Lung (tissue), 12 donors: ENCODE measurements around the gene ZNF174. TPM values are rescaled to one million over a fixed set of nuclear protein-coding genes. Genes with fewer than 3 reads are reported as not detected.

ENCODE experiments used
- ATAC-seq: fragments of 200-7000 bp; cut with Tn5 transposase; one replicate; pipeline ENCODE4 v1.9.1; 2020; ENCODE audit warnings: moderate number of reproducible peaks; ENCODE audit not compliant: insufficient read depth, low FRiP score
- DNase-seq, 3 donors: peaks; one replicate each; pipeline ENCODE4 v3.0.0-alpha.2; 2013 to 2017
- H3K27ac ChIP-seq, 2 donors: one replicate each; pipeline ENCODE4 v1.5.1; 2013; ENCODE audit warnings: mild to moderate bottlenecking in 2 of 2, moderate library complexity in 2 of 2, control low read depth in 1 of 2, inconsistent platforms in 1 of 2, low read depth in 1 of 2, low read length in 1 of 2
- H3K27me3 ChIP-seq, 3 donors: one replicate each; pipeline ENCODE4 v1.5.1; 2013; ENCODE audit warnings: low read length in 2 of 3; ENCODE audit not compliant: control insufficient read depth in 3 of 3, insufficient read depth in 3 of 3
- H3K36me3 ChIP-seq, 4 donors: one replicate each; pipeline ENCODE4 v1.5.1; 2013; ENCODE audit warnings: low read length in 4 of 4, mild to moderate bottlenecking in 1 of 4, moderate library complexity in 1 of 4; ENCODE audit not compliant: control insufficient read depth in 4 of 4, insufficient read depth in 4 of 4
- H3K4me1 ChIP-seq, 5 donors: one replicate each; pipeline ENCODE4 v1.5.1; 2013; ENCODE audit warnings: low read length in 5 of 5, mild to moderate bottlenecking in 2 of 5, moderate library complexity in 1 of 5; ENCODE audit not compliant: control insufficient read depth in 5 of 5, insufficient read depth in 5 of 5
- H3K4me3 ChIP-seq: one replicate; pipeline ENCODE4 v1.5.1; 2013; ENCODE audit warnings: mild to moderate bottlenecking, control low read depth, moderate library complexity
- H3K9ac ChIP-seq, 2 donors: one replicate each; pipeline ENCODE4 v1.5.1; 2013; ENCODE audit warnings: low read length in 2 of 2, control low read depth in 1 of 2; ENCODE audit not compliant: insufficient read depth in 1 of 2
- H3K9me3 ChIP-seq, 4 donors: one replicate each; pipeline ENCODE4 v1.5.1; 2013; ENCODE audit warnings: low read length in 3 of 4, mild to moderate bottlenecking in 1 of 4, moderate library complexity in 1 of 4; ENCODE audit not compliant: control insufficient read depth in 4 of 4, insufficient read depth in 3 of 4
- CTCF ChIP-seq: IDR thresholded peaks from 2 replicates; pipeline ENCODE4 v1.5.1; 2012; ENCODE audit warnings: mild to moderate bottlenecking; ENCODE audit errors: control extremely low read depth, extremely low read depth
- WGBS, 2 donors: extraction: QIAGEN DNeasy Blood & Tissue Kit; methylation state at CpG; one replicate each; pipeline ENCODE4 v1.1.7; 2013; 5-methylcytosine and 5-hydroxymethylcytosine counted together
- polyA plus RNA-seq, 2 donors: library from polyadenylated mRNA; stranded (reverse); fragments of 200-250 nt; gene quantifications; one replicate each; pipeline ENCODE4 v1.2.1, GENCODE V29; 2013
- total RNA-seq, 2 donors: library from RNA; depleted of rRNA in 1 of 2; stranded (reverse); fragments of >200 nt in 1 of 2; gene quantifications; one replicate each; pipeline ENCODE4 v1.2.1, GENCODE V29; 2014 to 2021
- donor health status: control.
- donor health status: control.
- donor health status: Bipolar disorder and iron deficiency.
- donor health status: healthy.
- donor health status: DM: yes; HTN: yes; CAD: no.

Gene ZNF174
- total and polyA plus RNA-seq, 4 donors = 3.1 to 10.6 (median 6.8) TPM

GRCh38 chr16:3457434-3458252 is 56.6 kb downstream of the ZNF174 start:
- WGBS, 2 donors = 1% methylated on average over 65 to 83 of the region's 83 CpGs
- Histone ChIP-seq H3K27me3 (no peaks in the 10 kb centered on the region), H3K9me3 (no peaks in the 10 kb centered on the region), H3K9ac (peak overlapping the region; percentile 84 to 87), H3K4me1 (peaks cover 16 to 25% (median 19%) of the 10 kb centered on the region in 5 donors), H3K36me3 (no peaks in the 10 kb centered on the region), H3K4me3 (peak overlapping the region; percentile 94), H3K27ac (peak overlapping the region; percentile 98 to 99)
- peak; percentile 97 for ATAC-seq
- TF ChIP-seq CTCF = peak; percentile 18
- DNase-seq = peak; percentile 91 to 95 (median 92)

- Histone ChIP-seq H3K27ac (peak overlapping the region; percentile 98 to 99), H3K9me3 (no peaks in the 10 kb centered on the region), H3K4me1 (peaks cover 16 to 25% (median 19%) of the 10 kb centered on the region in 5 donors), H3K36me3 (no peaks in the 10 kb centered on the region), H3K4me3 (peak overlapping the region; percentile 94), H3K9ac (peak overlapping the region; percentile 14 to 77), H3K27me3 (no peaks in the 10 kb centered on the region)
- ATAC-seq (no peak), DNase-seq (peak; percentile 35 to 60 (median 43))
- WGBS, 2 donors = 0 to 1% methylated on average over 41 to 47 of the region's 47 CpGs
- TF ChIP-seq CTCF = no peak
These were observed 57.4 kb downstream of the ZNF174 start for GRCh38 chr16:3458278-3458851.

DNA sequence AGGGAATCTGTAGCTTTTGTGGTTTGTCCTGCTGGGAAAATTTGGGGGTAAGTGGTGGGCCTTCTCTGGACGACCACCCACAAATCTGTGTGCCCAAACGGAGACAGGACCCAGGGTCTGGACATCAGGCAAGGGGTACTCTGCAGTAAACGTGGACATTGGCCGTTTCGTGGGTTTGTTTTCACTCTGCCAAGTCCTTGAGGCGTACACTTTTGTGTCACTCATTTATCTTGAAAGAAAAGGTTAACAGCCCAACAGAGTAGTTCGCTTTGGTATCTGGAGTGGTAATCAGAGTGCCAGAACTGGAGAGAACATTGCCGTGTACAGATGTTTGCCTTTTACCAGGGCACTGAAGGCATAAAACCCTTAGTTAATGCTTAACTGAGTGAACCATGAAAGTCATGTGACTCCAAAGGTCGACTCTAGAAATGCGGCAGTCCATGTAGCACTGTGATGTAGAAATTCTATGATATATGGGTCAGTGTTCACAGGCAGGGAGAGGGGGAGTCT is 57.9 kb downstream of the ZNF174 start:
- Histone ChIP-seq H3K27me3 (no peaks in the 10 kb centered on the region), H3K9me3 (no peaks in the 10 kb centered on the region), H3K4me3 (peak overlapping the region; percentile 94), H3K9ac (peak overlapping the region; percentile 14 to 77), H3K36me3 (no peaks in the 10 kb centered on the region), H3K27ac (peak overlapping the region; percentile 98 to 99), H3K4me1 (peaks cover 16 to 25% (median 19%) of the 10 kb centered on the region in 5 donors)
- TF ChIP-seq CTCF = no peak
- WGBS, 2 donors = 7 to 18% methylated on average over 10 of the region's 10 CpGs
- peak; percentile 23 to 73 (median 58) for DNase-seq
- ATAC-seq = peak; percentile 30

Other genes starting within 250 kb of the ZNF174 start
- not detected for gene OR1F1, start 213.0 kb upstream of the ZNF174 start, total RNA-seq
- gene OR1F1, start 213.0 kb upstream of the ZNF174 start, polyA plus RNA-seq = not detected
- 1 to 10 TPM; 6.5 to 7.8 TPM for gene ZNF200, start 166.1 kb upstream of the ZNF174 start, total RNA-seq
- gene ZNF200, start 166.1 kb upstream of the ZNF174 start, polyA plus RNA-seq = 1 to 10 TPM; 4.3 to 6.4 TPM
- 10 to 100 TPM in 1 of 2 donors, 1 to 10 TPM in 1; 4.8 to 11.3 TPM for gene MEFV, start 144.6 kb upstream of the ZNF174 start, total RNA-seq
- 10 to 100 TPM in 1 of 2 donors, 1 to 10 TPM in 1; 1.3 to 21.7 TPM for gene MEFV, start 144.6 kb upstream of the ZNF174 start, polyA plus RNA-seq
- gene ZNF263, start 117.7 kb upstream of the ZNF174 start, total RNA-seq = 10 to 100 TPM; 27.3 to 48.4 TPM
- 10 to 100 TPM; 13.4 to 23.9 TPM for gene ZNF263, start 117.7 kb upstream of the ZNF174 start, polyA plus RNA-seq
- gene TIGD7, start 95.8 kb upstream of the ZNF174 start, total RNA-seq = 10 to 100 TPM in 1 of 2 donors, 1 to 10 TPM in 1; 4.7 to 11.5 TPM
- gene TIGD7, start 95.8 kb upstream of the ZNF174 start, polyA plus RNA-seq = 1 to 10 TPM; 2.9 to 3.1 TPM
- 10 to 100 TPM; 23.8 to 35.1 TPM for gene ZNF75A, start 95.7 kb upstream of the ZNF174 start, total RNA-seq
- gene ZNF75A, start 95.7 kb upstream of the ZNF174 start, polyA plus RNA-seq = 10 to 100 TPM; 11.3 to 19.0 TPM
- gene OR2C1, start 45.3 kb upstream of the ZNF174 start, total RNA-seq = under 1 TPM in 1 of 2 donors, not detected in 1; 0.51 TPM
- gene OR2C1, start 45.3 kb upstream of the ZNF174 start, polyA plus RNA-seq = under 1 TPM in 1 of 2 donors, not detected in 1; 0.05 TPM
- gene ZSCAN32, start 211 bp upstream of the ZNF174 start, total RNA-seq = 10 to 100 TPM; 10.4 to 11.9 TPM
- gene ZSCAN32, start 211 bp upstream of the ZNF174 start, polyA plus RNA-seq = 10 to 100 TPM in 1 of 2 donors, 1 to 10 TPM in 1; 7.2 to 12.0 TPM
- gene ZNF597, start 42.3 kb downstream of the ZNF174 start, total RNA-seq = 1 to 10 TPM; 3.3 to 4.2 TPM
- gene ZNF597, start 42.3 kb downstream of the ZNF174 start, polyA plus RNA-seq = 1 to 10 TPM; 1.5 TPM
- gene NAA60, start 42.5 kb downstream of the ZNF174 start, total RNA-seq = 10 to 100 TPM; 16.6 to 57.7 TPM
- gene NAA60, start 42.5 kb downstream of the ZNF174 start, polyA plus RNA-seq = 10 to 100 TPM; 46.9 to 50.1 TPM
- gene C16orf90, start 94.3 kb downstream of the ZNF174 start, total RNA-seq = not detected
- not detected for gene C16orf90, start 94.3 kb downstream of the ZNF174 start, polyA plus RNA-seq
- 10 to 100 TPM; 26.2 to 41.2 TPM for gene CLUAP1, start 99.8 kb downstream of the ZNF174 start, total RNA-seq
- 10 to 100 TPM in 1 of 2 donors, 1 to 10 TPM in 1; 8.8 to 15.7 TPM for gene CLUAP1, start 99.8 kb downstream of the ZNF174 start, polyA plus RNA-seq
- 1 to 10 TPM; 3.6 to 4.4 TPM for gene NLRC3, start 176.2 kb downstream of the ZNF174 start, total RNA-seq
- 1 to 10 TPM; 1.1 to 1.4 TPM for gene NLRC3, start 176.2 kb downstream of the ZNF174 start, polyA plus RNA-seq
- gene SLX4, start 210.4 kb downstream of the ZNF174 start, total RNA-seq = 1 to 10 TPM; 4.4 to 7.0 TPM
- 1 to 10 TPM; 2.4 to 2.9 TPM for gene SLX4, start 210.4 kb downstream of the ZNF174 start, polyA plus RNA-seq